ENCODE results near the gene TMCC3. TPM values are rescaled to one million over a fixed set of nuclear protein-coding genes. Genes with fewer than 3 reads are reported as not detected.

TMCC3 gene
- total RNA-seq, 1 experiment from 2014 or later, result 2.2 TPM

DNA sequence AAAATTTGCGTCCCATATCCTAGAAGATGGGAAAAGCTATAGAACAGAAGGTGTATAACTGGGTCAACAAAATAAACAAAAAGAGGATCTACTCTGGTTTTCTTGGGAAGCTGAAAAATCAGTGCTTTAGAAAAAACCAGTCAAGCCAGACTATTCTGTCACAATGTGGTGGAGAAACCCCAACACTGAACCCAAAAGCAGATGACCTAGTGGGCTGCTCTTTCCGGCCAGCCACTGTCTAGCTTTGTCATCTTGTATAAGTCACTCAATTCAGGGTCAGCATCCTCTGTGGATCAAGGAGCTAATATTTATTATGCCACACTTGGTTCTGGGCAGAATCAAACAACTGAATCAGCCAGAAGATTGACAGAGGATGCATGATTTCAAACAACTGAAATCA, 26.6 kb upstream of the TMCC3 start (continued):
- TF ChIP-seq SMAD4 (CRISPR knock-in tag; IDR thresholded peaks at IDR 0.05) (no peak), NFYB (CRISPR knock-in tag; conservative IDR thresholded peaks at IDR 0.05; ENCODE audit: low read depth) (no peak)
- TF ChIP-seq, protein P1, sequence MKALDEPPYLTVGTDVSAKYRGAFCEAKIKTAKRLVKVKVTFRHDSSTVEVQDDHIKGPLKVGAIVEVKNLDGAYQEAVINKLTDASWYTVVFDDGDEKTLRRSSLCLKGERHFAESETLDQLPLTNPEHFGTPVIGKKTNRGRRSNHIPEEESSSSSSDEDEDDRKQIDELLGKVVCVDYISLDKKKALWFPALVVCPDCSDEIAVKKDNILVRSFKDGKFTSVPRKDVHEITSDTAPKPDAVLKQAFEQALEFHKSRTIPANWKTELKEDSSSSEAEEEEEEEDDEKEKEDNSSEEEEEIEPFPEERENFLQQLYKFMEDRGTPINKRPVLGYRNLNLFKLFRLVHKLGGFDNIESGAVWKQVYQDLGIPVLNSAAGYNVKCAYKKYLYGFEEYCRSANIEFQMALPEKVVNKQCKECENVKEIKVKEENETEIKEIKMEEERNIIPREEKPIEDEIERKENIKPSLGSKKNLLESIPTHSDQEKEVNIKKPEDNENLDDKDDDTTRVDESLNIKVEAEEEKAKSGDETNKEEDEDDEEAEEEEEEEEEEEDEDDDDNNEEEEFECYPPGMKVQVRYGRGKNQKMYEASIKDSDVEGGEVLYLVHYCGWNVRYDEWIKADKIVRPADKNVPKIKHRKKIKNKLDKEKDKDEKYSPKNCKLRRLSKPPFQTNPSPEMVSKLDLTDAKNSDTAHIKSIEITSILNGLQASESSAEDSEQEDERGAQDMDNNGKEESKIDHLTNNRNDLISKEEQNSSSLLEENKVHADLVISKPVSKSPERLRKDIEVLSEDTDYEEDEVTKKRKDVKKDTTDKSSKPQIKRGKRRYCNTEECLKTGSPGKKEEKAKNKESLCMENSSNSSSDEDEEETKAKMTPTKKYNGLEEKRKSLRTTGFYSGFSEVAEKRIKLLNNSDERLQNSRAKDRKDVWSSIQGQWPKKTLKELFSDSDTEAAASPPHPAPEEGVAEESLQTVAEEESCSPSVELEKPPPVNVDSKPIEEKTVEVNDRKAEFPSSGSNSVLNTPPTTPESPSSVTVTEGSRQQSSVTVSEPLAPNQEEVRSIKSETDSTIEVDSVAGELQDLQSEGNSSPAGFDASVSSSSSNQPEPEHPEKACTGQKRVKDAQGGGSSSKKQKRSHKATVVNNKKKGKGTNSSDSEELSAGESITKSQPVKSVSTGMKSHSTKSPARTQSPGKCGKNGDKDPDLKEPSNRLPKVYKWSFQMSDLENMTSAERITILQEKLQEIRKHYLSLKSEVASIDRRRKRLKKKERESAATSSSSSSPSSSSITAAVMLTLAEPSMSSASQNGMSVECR (CRISPR knock-in tag; IDR thresholded peaks at IDR 0.05; ENCODE audit: borderline replicate concordance), result no peak
- TF ChIP-seq, protein P2, sequence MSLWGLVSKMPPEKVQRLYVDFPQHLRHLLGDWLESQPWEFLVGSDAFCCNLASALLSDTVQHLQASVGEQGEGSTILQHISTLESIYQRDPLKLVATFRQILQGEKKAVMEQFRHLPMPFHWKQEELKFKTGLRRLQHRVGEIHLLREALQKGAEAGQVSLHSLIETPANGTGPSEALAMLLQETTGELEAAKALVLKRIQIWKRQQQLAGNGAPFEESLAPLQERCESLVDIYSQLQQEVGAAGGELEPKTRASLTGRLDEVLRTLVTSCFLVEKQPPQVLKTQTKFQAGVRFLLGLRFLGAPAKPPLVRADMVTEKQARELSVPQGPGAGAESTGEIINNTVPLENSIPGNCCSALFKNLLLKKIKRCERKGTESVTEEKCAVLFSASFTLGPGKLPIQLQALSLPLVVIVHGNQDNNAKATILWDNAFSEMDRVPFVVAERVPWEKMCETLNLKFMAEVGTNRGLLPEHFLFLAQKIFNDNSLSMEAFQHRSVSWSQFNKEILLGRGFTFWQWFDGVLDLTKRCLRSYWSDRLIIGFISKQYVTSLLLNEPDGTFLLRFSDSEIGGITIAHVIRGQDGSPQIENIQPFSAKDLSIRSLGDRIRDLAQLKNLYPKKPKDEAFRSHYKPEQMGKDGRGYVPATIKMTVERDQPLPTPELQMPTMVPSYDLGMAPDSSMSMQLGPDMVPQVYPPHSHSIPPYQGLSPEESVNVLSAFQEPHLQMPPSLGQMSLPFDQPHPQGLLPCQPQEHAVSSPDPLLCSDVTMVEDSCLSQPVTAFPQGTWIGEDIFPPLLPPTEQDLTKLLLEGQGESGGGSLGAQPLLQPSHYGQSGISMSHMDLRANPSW (CRISPR knock-in tag; conservative IDR thresholded peaks at IDR 0.05; ENCODE audit: low read depth), result no peak

DNA sequence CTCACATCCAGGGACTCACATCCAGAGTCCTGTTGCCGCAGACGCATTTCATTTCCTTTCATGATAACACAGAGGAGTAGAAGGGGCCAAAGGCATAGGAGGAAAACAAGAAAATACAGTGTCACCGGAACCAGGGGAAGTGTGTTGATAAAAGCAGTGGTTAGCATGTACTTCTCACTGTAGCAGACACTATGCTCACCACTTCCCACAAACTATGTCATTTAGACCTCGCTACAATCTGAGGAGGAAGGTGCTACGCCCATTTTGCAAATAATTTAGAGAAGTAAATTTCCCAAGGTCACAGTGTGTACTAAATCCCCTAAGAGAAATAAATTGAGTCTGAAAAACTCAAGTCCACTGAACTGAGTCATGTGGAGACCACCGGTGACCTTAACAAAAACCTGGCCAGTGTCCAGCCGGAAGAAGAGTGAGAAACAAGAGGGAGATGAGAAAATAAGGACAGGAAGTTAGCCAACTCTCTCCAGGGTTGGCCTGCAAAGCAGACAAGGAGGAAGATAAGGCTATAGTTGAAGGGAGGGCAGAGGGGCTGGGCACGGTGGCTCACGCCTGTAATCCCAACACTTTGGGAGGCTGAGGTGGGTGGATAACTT, 25.8 kb upstream of the TMCC3 start:
- peaks cover 11% of the 10 kb centered on the region for H3K9me3 Mint-ChIP-seq
- no peaks in the 10 kb centered on the region for H3K27me3 Mint-ChIP-seq (ENCODE audit: low read depth)
- ChIA-PET POLR2A (no interaction called here), CTCF (no interaction called here)
- H3K4me1 Mint-ChIP-seq, result peaks cover 51% of the 10 kb centered on the region
- peaks cover 11% of the 10 kb centered on the region for H3K36me3 Mint-ChIP-seq
- H3K27ac Mint-ChIP-seq, result peak overlapping the region; percentile 1; the same call in 1 of the 2 replicates
- DNase-seq (ENCODE audit: low spot score) (no peak), ATAC-seq (no peak; the same call in 1 of the 2 replicates)
- no peak overlapping the region for H3K4me3 Mint-ChIP-seq
- TF ChIP-seq GTF2I (CRISPR knock-in tag; conservative IDR thresholded peaks at IDR 0.05), result no peak
- TF ChIP-seq, protein P3, sequence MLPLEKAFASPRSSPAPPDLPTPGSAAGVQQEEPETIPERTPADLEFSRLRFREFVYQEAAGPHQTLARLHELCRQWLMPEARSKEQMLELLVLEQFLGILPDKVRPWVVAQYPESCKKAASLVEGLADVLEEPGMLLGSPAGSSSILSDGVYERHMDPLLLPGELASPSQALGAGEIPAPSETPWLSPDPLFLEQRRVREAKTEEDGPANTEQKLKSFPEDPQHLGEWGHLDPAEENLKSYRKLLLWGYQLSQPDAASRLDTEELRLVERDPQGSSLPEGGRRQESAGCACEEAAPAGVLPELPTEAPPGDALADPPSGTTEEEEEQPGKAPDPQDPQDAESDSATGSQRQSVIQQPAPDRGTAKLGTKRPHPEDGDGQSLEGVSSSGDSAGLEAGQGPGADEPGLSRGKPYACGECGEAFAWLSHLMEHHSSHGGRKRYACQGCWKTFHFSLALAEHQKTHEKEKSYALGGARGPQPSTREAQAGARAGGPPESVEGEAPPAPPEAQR (CRISPR knock-in tag; IDR thresholded peaks at IDR 0.05), result no peak
- TF ChIP-seq, protein P4, sequence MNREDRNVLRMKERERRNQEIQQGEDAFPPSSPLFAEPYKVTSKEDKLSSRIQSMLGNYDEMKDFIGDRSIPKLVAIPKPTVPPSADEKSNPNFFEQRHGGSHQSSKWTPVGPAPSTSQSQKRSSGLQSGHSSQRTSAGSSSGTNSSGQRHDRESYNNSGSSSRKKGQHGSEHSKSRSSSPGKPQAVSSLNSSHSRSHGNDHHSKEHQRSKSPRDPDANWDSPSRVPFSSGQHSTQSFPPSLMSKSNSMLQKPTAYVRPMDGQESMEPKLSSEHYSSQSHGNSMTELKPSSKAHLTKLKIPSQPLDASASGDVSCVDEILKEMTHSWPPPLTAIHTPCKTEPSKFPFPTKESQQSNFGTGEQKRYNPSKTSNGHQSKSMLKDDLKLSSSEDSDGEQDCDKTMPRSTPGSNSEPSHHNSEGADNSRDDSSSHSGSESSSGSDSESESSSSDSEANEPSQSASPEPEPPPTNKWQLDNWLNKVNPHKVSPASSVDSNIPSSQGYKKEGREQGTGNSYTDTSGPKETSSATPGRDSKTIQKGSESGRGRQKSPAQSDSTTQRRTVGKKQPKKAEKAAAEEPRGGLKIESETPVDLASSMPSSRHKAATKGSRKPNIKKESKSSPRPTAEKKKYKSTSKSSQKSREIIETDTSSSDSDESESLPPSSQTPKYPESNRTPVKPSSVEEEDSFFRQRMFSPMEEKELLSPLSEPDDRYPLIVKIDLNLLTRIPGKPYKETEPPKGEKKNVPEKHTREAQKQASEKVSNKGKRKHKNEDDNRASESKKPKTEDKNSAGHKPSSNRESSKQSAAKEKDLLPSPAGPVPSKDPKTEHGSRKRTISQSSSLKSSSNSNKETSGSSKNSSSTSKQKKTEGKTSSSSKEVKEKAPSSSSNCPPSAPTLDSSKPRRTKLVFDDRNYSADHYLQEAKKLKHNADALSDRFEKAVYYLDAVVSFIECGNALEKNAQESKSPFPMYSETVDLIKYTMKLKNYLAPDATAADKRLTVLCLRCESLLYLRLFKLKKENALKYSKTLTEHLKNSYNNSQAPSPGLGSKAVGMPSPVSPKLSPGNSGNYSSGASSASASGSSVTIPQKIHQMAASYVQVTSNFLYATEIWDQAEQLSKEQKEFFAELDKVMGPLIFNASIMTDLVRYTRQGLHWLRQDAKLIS (CRISPR knock-in tag; IDR thresholded peaks at IDR 0.05; ENCODE audit: borderline replicate concordance), result no peak
- no peak for TF ChIP-seq NR2C2 (CRISPR knock-in tag; IDR thresholded peaks at IDR 0.05)
- no peak for TF ChIP-seq MYBL2 (CRISPR knock-in tag; IDR thresholded peaks at IDR 0.05)
- TF ChIP-seq, protein P5, sequence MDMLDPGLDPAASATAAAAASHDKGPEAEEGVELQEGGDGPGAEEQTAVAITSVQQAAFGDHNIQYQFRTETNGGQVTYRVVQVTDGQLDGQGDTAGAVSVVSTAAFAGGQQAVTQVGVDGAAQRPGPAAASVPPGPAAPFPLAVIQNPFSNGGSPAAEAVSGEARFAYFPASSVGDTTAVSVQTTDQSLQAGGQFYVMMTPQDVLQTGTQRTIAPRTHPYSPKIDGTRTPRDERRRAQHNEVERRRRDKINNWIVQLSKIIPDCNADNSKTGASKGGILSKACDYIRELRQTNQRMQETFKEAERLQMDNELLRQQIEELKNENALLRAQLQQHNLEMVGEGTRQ (CRISPR knock-in tag; IDR thresholded peaks at IDR 0.05), result no peak
- TF ChIP-seq HMGA2 (CRISPR knock-in tag; IDR thresholded peaks at IDR 0.05), result no peak
- TF ChIP-seq, protein P6, sequence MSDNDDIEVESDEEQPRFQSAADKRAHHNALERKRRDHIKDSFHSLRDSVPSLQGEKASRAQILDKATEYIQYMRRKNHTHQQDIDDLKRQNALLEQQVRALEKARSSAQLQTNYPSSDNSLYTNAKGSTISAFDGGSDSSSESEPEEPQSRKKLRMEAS (CRISPR knock-in tag; IDR thresholded peaks at IDR 0.05), result no peak
- TF ChIP-seq RORB (CRISPR knock-in tag; IDR thresholded peaks at IDR 0.05), result no peak
- TF ChIP-seq, protein P7, sequence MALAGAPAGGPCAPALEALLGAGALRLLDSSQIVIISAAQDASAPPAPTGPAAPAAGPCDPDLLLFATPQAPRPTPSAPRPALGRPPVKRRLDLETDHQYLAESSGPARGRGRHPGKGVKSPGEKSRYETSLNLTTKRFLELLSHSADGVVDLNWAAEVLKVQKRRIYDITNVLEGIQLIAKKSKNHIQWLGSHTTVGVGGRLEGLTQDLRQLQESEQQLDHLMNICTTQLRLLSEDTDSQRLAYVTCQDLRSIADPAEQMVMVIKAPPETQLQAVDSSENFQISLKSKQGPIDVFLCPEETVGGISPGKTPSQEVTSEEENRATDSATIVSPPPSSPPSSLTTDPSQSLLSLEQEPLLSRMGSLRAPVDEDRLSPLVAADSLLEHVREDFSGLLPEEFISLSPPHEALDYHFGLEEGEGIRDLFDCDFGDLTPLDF (CRISPR knock-in tag; IDR thresholded peaks at IDR 0.05), result no peak
- TF ChIP-seq, protein P1 (CRISPR knock-in tag; IDR thresholded peaks at IDR 0.05; ENCODE audit: borderline replicate concordance), result no peak
- no peak for TF ChIP-seq ZNF396 (CRISPR knock-in tag; IDR thresholded peaks at IDR 0.05; ENCODE audit: borderline replicate concordance)
